Measurements from ENCODE around the gene BOC.

Gene BOC

DNA sequence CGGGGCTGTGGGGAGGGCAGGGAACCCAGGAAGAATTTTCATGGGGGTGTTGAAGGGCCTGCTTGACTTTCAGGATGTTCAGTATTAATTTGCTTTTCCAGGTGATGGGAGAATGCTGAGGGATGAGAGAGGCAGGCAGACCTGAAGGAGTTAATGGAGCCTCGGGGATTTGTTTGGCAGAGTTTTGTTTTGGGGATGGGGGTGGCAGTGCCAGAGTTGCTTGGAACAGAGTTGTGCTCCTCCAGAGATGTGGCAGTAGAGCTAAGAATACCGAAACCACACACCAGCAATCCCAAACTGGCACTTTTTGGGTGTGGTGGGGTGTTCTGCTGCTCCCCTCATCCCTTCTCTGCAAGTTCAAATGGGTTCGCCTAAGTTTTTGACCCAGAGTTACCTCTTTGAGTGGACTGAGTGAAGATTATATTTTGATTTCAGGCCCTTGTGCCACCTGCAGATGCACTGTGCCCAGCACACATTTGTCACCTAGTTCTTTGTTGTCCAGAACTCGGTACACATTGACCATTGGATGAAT, 1.6 kb downstream of the BOC start:
- TF ChIP-seq, protein P1, sequence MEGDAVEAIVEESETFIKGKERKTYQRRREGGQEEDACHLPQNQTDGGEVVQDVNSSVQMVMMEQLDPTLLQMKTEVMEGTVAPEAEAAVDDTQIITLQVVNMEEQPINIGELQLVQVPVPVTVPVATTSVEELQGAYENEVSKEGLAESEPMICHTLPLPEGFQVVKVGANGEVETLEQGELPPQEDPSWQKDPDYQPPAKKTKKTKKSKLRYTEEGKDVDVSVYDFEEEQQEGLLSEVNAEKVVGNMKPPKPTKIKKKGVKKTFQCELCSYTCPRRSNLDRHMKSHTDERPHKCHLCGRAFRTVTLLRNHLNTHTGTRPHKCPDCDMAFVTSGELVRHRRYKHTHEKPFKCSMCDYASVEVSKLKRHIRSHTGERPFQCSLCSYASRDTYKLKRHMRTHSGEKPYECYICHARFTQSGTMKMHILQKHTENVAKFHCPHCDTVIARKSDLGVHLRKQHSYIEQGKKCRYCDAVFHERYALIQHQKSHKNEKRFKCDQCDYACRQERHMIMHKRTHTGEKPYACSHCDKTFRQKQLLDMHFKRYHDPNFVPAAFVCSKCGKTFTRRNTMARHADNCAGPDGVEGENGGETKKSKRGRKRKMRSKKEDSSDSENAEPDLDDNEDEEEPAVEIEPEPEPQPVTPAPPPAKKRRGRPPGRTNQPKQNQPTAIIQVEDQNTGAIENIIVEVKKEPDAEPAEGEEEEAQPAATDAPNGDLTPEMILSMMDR (conservative IDR thresholded peaks at IDR 0.05), result no peak

DNA sequence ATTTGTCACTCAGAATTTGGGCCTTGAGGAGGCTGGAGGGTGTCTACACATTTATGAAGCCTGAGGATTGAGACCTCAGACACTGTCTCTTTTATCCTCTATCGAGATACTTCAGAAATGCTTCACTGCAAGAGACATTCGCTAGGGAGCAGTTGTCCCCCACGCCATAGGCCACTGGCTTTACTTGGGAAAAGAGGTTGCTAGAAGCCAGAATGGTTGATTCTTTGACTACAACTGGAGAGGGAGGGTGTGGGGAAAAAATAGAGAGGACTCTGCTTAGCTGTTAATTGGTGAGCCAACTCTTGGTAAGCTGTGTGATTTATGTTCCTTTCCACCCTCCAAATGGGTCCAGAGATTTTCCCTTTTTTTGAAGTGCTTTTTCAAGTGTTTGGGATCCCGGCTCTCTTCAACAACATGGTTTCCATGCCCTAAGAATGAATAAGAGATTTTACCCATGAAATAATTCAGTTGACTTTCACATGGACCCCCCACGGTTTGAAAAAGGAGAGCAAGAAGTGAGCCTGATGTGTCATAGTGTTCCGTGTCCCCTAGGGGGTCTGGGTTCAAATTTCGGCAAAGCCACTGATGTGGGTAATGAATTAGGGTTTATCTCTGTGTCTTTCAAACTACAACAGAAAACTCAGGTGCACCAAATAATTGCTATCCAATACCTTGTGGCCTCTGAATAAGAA, 2.7 kb downstream of the BOC start:
- TF ChIP-seq, protein P1 (conservative IDR thresholded peaks at IDR 0.05), result no peak
- H3K27ac ChIP-seq, result no peak overlapping the region

More for the DNA sequence above, 1.6 kb downstream of the BOC start:
- H3K27ac ChIP-seq, result no peak overlapping the region

DNA sequence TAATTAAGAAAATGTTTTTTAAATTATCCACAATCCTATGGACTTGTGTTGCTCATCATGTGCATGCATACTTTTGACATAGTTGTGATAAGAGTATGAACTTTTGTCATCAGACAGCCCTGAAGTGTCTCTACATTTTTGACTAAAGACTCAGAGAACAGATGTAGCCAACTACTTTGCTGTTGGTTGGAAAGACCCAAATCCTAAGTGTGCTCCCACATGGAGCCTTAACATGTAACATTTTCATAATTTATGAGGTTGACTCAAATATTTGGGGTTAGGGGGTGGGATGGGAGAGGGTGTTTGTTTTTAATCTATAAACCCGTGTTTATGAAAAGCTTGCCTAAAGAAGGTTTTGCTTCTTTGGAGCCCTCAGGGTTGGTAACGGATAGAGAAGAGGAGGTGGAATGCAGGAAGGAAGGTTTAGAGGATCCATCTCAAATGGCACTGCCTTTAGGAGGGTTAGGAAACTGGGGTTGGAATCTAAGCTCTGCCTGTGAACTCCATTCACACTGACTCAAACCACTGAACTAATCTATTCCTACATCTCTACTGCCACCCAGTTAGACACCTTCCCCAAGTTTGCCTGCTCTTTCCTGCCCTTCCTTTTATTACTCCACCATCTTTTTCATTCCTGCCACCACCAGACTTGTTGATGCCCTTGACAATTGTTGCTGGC, 3.7 kb downstream of the BOC start:
- TF ChIP-seq, protein P1 (conservative IDR thresholded peaks at IDR 0.05), result no peak
- no peak overlapping the region for H3K27ac ChIP-seq

DNA sequence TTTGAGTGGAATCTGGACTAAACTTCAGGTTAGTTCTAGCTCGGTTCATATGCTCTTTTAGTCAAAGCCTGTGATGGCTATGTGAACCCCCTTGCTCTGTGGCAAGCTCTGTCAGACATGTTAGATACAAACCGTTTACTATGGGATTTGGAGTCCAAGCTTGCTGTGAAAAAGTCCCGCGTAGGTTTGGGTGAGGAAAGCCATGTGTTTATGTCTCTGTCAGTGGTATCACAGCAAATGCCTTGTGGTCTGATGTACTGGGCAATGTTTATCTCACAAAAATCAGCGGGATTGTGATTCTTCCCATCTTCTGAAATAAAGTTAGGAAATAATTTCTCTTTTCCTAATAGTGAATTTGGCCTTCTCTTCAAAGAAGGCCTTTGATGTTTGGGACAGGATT, 5.0 kb downstream of the BOC start:
- TF ChIP-seq, protein P1 (conservative IDR thresholded peaks at IDR 0.05), result no peak
- no peak overlapping the region for H3K27ac ChIP-seq

DNA sequence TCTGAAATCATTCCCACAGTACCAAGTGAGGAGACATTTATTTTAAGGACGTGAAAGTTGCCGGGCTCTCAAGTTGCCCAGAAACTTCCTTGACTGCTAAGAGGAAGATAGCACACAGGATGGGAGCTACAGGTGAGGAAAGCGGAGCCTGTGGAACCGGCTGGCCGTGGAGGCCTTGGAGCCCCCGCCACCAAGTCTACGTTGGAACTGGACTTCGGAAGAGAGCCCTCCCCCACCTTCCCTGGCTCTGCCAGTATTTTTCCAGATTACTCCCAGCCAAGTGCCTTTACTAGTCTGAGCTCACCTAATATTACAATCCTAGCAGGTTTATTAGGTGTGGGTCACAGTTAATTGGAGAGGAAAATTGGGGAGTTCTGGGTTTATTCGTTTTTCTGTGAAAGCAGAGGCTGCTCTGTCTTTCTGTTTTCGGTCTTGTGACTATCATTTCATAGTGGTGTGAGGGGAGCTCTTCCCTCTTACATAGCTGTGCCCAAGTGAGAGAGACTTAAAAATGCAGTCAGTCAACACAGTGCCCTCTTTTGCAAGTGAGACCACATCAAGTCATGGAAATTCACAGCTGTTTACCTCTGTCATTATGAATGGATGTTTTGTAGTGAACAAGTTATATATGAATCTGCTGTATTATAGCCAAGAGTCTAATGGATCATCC, 6.8 kb downstream of the BOC start:
- TF ChIP-seq, protein P1 (conservative IDR thresholded peaks at IDR 0.05), result no peak
- H3K27ac ChIP-seq, result no peak overlapping the region

DNA sequence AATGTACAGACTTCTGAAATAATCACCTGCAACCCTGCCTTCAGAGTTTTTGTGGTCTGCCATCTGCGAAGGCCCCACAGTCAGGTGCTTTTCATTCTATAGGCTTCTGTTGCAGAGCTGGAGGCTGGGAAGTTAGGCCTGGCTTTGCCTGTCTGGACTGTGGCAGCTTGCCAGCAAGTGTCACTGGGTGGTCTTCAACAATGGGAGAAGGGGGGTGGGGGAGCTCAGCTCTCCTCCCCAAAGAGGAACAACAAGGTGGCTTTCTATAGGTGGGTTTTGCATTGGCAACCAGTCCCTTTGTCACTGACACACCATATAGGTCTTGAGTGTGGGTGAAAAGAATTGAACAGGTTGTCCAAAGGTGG, 7.3 kb downstream of the BOC start:
- no peak overlapping the region for H3K27ac ChIP-seq
- TF ChIP-seq, protein P1 (conservative IDR thresholded peaks at IDR 0.05), result no peak

DNA sequence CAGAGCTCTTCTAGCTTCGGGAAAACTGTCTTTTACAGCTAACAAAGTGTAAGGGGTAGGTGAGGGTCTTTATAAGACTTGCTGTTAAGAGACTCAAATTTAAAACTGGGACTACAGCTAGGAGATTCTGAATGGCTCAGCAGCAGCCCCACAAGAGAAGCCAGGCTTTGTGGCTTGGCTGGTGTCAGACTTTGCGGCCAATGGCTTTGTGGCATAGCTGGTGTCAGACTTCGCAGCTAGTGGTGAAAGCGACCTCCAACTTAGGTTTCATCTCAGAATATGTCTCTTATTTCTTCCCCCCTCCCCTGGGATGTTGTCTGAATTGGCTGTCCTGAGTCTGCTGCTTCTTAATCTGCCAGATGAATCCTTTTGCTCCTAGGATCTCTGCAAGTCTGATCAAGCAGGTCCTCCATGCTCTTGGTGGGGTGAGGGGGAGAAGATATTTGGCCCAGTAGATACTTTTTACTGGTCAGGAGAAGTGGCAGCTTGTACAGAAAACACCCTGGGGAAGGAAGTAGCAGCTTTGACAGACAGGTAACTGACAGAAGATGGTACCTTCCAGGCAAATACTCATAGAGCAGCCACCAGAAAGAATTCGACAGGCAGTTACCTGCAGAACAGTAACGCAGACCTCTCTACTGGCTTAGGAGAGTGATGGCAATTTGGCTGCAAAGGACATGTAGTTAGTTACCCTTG, 8.4 kb downstream of the BOC start:
- TF ChIP-seq, protein P1 (conservative IDR thresholded peaks at IDR 0.05), result no peak
- H3K27ac ChIP-seq, result no peak overlapping the region
